HG02884 (cell line): ENCODE measurements around the gene TAF6.
A peak's percentile ranks its signal among the peaks of the same experiment; 100 is the strongest.

Source experiments
- ATAC-seq: cut with Tn5 transposase; IDR thresholded peaks from one replicate; pipeline ENCODE4 v1.9.1; 2021; ENCODE audit warnings: mild to moderate bottlenecking, moderate library complexity; ENCODE audit not compliant: unreplicated experiment

The TAF6 gene

DNA sequence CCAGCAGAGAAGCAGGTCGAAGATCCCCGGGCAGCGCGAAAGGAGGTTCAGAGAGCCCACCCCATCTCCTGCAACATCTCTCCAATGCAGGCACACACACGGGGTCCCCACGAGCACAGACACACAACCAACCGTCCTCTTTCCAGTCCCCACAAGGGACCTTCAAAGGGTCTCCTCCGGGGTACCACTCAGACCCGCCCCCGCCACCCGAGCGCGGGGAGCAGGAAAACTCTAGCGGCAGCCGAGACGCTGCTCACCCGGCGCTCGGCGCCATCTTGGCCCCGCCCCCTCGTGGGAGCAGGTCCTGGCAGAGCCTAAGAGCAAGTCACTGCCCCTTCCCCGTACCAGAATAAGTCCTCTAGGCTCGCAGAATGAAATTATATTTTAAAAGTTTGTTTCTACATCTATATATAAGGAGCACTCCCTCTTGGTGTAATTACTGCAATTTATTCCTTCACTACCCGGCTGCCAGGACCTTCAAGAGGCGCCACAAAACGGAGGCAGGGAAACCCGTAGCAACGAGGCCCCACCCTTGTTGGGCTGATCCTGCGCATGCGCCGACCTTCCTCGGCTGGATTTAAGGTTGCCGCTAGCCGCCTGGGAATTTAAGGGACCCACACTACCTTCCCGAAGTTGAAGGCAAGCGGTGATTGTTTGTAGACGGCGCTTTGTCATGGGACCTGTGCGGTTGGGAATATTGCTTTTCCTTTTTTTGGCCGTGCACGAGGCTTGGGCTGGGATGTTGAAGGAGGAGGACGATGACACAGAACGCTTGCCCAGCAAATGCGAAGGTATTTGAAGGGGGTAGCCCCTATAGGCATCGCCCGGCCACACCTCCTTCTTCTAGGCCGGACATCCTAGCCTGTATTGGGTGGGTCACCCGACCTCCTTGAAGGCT lies at the start of gene TAF6, which contains the start of gene CNPY4:
Gene TAF6 (minus strand): TSS at position 287 of the 898 bp plus-strand sequence. CDS start 5,149 bp downstream, outside the sequence.
Gene CNPY4 (plus strand): TSS at position 563 of the 898 bp plus-strand sequence. CDS start 111 bp downstream, at position 674.
- ATAC-seq: peak; percentile 63

DNA sequence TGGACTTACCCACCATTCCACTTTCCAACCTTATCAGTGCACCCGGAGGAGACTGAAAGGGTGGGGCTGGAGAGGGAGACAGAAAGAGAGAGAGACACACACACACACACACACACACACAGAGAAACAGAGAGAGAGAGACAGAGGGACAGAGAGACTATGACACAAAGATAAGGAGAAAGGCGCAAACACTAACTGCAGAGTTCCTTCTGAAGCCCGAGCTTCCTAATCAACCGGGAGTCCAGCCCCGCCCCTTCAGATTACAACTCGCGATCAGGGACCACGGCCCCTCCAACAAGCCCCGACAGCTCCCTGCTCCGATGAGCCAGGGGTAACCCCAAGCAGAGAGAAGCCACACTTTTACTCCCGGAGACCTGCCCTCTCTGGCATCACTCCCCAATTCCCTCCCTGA lies 48.8 kb upstream of the TAF6 start:
- no peak for ATAC-seq

DNA sequence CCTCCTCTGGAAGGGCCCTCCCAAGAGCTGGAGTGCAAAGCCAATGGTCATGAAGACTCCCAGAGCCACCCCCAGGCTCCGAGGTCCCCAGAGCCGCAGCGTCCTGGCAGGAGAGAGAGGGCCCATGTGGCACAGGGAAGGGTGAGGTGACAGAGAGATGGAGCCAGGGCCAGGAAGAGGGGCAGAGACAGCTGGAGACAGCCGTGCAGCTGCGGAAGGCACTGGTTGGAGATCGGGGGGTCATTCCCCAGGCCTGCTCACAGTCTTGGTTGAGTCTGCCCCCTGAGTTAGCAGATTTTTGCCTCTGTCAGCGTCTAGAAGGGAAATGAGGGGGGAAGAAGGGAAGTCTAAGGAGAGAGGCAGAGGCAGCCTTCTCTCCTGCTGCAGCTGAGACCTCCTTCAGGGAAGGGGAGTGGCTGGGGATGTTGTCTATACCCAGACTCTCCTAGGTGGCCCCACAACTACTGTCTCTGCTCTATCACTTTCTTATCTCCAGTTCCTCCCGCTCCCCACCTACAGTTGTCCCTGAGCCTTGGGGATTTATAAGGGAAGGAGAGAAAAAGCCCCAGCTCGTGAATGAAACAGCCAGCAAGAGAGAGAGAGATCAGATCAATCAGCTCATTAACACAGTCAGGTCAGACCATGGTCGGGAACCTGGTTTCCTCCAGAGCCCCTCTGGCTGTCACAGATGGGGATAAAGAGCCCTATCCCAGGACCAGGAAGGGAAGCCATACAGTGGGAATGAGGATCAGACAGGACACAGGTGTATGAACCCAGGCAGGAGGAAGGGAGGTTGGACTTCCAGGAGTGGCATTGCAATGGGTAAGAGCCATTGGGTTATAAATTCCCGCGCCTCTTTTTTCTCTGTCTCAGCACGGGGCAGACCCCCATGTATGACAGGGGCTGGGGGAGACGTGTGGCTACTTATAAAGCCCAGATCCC lies 48.1 kb upstream of the TAF6 start:
- ATAC-seq: no peak

DNA sequence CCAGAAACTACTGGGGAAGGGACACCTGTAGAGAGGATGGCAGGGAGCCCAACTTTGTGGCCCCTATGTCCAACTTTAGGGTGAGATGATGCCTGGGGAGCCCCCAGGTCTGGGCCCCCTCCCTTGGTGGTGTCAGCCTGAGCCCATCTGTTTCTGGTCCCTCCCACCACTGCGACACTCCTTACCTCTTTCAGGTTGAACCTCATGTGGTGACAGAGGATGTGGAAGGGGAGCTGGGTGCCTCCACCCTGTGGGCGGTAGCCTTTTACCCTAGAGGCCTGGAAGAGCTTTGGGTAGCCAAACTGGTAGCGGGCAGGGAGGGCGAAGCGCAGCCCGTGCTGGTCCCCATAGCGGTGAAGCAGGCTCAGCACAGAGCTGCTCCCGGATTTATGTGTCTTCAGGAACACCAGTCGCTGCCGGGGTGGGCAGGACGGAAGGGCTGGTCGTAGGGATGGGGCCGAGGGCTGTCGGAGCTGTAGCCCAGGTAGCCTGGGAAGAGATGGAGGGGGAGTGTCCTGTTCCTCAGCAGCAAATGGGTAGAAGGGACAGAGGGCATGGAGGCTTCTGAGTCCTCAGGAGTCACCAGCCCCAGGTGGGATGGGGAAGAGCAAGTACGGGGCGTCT lies 47.3 kb upstream of the TAF6 start:
- ATAC-seq: no peak

DNA sequence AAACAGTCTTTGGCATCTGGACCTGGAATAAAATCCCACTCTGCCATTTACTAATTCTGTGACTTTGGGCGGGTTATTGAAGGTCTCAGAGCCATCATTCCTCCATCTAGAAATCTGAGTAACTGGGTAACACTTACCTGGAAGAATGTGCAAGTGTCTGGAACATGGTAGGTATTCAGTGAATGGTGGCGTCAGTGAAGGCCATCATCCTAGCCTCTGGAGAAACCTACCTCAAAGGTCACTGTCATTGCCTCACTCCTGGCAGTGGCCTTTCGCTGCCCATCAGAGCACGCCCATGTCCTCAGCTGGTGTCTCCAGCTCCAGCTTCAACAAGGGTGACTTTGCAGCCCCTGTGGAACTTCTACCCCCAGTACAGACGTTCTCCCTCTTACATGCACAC lies 44.7 kb upstream of the TAF6 start:
- ATAC-seq: no peak

DNA sequence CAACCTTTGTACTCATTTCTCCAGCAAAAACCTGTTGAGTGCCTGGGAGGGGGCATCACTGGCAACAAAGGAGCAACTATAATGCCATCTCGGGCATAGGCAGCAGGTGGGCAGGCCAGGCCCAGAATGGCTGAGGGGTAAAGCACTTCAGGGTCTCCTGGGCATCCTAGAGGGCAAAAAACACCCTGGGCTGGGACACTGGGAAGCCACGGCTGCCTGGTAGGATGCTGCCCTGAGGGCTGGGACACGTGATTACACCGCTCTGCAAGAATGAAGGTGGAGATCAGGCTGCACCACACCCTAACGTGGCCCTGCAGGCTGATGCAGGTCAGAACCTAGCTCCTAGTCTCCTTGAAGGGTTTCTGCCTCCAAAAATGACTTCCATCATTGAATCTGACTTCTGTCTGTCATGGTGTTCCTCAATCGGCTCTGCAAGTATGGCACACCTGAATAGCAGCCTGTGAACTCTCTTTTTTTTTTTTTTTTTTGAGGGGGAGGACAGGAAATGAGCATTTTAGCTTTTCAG lies 43.9 kb upstream of the TAF6 start:
- no peak for ATAC-seq

DNA sequence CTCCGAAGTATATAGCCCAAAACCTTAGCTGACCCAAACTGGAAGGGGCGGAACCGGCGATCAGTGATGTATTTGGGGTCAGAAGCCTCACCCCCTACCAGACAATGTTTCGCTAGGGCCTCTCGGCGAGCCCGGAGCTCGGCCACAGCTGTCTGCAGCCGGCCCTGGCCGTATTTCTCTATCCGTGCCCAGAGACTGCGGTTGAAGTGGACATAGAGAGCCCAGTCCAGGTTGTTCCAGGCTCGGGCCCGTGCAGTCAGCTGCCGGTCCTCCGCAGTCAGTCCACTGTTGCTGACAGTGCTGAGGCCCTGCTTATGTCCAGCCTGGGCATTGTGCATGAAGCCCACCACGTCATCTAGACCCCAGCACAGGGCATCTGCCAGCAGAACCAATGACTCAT lies 40.9 kb upstream of the TAF6 start:
- ATAC-seq: no peak

DNA sequence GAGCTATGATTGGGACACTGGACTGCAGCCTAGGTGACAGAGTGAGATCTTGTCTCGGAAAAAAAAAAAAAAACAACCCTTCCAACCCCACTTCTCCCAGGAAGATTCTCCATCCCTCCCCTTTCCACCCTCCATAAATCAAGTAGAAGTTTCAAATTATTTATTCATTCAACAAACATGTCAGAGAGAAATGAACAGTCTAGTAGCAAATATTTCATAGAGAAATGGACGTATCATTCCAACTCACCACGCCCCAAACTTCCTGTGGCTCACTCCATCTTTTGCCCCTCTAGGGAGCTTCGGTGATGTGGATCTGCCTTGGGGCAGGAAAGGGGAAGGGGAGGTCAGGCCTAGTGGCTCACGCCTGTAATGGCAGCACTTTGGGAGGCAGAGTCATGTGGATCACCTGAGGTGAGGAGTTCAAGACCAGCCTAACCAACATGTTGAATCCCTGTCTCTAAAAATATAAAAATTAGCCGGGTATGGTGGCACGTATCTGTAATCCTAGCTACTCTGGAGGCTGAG lies 40.0 kb upstream of the TAF6 start:
- ATAC-seq: no peak

DNA sequence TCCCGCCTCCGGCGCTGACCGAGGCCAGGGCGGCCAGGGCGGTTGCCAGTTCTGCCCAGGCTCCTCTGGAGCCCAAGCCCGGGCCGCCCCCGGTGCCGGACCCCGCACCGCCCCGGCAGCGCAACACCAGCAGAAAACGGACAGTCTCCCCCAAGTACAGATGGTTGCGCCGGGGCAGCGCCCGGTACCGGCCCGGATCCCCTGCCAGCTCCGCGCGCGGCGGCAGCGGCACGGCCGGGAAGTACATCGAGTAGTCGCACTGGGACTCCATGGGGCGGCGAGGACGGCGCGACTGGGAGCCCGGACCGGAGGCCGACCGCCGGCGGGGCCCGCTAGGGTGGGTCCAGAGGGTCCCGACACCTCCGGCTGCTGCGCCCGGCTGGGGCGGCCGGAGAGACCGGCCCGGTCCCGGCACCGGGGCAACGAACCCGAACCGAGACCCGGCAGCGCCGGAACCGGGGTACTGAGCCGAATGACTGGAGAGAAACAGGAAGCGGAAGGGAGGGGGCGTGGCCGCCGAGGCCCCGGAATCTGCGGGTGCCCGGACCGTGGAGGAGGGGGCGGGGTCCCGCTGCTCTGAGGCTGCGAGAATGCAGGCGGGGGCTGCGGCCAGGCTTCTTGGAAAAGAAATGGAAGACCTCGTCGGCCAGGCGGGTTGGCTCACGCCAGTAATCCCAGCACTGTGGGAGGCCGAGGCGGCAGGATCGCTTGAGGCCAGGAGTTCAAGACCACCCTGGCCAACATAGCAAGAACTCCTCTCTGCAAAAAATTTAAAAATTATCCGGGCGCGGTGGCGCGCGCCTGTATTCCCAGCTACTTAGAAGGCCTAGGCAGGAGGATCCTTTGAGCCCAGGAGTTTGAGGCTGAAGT lies 39.3 kb upstream of the TAF6 start, which contains the start of gene TRAPPC14:
Gene TRAPPC14 (minus strand): TSS at position 495 of the 870 bp plus-strand sequence. CDS start 224 bp downstream, at position 271.
- ATAC-seq: peak; percentile 67

DNA sequence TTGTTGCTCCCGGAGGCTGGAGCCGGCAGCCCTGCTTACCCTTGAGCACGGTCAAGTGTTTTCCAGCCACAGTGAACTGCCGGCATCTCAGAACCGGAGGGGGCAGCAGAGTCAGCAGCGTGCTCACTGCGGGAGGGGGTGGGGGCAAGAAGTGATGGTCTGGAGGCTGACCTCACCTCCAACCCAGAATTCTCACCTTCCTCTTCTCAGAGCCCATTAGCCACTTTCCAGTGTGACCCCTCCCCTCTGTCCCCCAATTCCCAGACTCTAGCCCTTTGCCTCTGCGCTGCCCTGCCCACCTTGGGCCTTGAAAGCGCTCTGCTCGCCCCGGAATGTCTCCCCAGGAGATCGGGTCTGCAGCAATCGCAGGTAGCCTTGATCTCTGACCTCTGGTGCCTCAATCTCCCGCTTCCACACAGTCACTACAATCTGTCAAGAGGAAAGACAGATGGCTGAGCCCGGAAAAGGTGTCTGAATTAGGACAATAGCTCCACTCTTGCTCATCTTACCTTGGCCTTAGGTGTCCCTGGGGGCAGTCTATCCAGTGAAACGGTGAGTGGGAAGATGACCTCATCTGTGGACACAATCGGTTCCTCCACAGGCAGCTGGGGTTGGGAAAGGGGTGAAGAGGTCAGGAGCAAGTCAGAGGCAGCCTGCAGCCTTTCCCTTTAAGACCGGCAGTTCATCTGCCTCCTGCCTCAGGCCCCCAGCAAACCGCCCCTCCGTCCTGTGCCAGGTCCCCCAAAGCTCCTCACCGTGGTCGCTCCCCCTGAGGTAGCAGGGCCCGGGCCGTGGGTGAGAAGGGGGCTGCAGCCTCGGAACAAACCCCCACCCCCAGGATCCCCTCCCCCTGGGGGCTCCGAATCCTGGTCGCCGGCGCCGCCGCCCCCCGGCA lies 38.4 kb upstream of the TAF6 start:
- peak; percentile 10 for ATAC-seq

DNA sequence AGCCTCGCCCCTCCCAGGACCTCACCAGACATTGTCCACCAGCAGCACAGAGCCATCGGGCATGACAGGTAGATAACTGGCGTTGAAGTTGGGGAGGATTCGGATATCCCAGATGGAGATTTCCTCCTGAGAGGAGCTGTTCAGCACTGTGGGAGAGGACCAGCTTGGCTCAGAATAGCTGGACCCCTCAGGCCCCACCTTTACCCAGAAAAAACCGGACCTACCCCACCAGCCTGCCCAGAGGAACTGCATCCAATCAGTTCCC lies 37.8 kb upstream of the TAF6 start:
- no peak for ATAC-seq

DNA sequence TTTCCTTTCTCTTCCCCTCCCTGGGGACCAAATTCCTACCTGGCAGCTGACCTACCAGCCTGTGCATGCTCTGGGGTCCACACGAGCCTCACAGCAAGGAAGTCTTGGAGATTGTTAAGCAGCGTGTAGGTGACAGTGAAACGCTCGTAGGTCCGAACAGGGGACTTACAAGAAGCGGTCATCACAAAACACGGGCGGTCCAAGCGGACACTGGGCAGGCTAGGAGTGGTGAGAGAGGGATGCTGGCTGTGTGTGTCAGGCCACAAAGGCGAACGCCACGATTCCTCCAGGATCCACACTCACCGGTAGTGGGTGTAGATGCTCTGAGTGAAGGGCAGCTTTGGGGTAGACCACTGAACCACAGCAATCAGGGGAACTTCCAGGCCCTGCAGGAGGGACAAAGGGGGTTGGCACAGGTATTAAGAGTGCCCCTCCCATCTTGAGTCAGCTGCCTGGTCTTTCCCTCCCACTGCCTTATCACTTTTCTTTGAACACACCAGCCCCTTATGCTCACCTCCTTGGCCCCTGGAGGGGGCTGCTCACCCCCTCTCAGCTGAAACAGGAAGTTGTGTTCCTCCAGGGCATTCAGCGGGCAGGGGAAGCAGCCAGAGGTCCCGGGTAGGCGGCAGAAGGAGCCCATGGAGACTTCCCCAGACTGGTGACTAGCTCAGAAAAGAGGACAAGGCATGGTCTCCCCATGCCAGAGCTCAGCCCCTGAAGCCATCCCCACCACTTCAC lies 37.3 kb upstream of the TAF6 start:
- no peak for ATAC-seq

DNA sequence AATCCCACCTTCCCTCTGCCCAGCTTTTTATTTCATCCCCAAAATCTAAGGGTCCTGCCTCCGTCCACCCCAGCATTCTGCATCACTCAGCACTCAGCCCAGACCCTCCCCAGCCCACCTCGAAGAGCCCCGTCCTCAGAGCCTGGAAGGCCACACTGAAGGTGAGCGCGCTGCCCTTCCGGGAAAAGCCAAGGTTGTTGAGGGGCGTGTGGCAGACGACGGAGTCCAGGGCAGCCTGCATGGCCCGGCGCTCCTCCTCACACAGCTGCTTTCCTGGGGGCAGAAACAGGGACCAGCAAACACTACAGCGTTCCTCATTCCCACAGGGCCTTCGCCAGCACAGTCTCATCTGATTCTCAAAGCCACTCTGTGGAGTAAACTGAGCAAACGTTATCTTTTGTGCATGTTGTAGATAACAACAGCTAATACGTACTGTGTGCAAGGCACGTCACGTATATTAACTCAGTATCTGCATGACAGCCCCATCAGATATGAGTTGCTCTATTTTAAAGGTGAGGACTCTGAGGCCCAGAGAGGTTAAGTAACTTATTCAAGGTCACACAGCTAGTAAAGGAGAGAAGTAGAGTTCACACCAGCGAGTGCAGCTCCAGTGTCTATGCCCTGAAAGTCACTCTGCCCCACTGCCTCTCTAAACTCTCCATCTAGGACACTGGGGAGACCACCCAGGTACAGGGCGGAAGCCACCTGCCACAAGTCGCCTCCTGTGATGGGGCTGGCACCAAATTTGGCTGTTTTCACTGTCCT lies 36.6 kb upstream of the TAF6 start:
- no peak for ATAC-seq

DNA sequence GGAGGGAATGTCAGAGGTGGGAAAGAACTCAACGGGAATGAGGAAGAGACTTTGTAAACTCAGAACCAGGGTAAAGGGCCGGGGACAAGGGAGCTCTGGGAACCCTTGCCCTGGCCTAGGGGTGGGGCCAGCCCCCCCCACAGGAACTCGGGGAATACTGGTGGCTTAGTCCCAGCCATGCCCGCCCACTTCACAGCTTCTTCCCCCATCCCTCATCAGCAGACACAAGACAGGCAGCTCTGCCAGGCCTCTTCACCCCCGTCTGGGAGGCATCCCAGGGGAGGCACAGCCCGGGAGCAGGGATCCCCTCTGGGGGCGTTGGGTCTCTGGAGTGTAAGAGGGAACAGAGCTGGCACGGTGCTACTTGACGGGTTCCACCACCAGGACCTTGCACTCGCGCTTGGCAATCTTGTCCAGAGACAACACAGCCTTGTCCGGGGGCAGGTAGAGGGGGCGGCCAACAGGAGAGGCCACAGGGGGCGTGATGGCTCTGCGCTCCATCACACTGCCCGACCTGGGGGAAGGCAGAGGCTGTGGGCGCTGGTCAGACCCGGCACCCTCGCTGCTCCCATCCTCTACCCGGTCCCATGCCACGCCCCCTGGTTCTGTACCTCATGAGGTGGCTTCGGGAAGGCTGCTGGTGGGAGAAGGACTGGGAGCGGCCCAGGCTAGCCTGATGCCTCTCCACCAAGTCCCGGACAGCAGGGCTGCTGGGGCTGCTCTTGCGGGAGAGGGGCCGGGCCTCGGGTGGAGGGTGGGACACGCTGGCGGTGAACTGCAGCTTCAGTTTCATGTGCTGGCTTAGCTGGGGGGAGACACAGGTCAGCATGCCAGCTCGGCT lies 35.7 kb upstream of the TAF6 start:
- ATAC-seq: no peak

DNA sequence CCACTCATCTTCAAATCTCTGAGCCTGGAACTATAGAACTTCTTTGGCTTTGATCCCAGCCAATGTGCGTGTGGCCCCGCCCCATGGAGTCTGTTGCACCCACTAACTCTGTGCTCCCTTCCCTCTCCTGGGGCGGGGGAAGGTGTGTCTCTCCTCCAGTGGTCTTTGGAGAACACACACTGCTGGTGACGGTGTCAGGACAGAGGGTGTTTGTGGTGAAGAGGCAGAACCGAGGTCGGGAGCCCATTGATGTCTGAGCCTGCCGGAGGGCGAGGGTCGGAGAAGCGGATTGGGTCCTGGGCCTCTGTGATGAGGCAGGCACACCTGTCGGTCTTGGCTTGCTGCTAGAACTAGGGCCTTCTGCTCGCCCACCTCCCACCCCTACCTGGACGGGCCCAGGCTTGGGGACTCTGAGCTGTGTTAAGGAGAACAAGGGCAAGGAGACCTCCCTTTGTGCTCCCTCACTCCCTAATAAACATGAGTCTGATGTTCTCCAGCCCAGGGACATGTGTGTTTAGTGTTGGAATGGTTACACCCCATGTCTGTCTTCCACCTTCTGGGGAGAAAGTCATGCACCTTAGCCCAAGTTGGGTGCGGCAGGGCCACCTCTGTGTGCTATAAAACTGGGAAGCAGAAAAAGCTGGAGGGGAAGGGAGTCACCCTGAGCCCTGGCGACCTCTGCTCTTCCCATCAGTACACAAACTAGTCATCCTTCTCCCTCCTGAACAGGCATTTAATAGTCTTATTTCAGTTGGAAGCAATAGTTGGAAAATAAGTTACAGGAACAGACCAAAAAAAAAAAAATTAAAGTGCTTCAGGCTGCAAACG lies 34.8 kb upstream of the TAF6 start:
- no peak for ATAC-seq
